Activated naive CD8-positive, alpha-beta T cell treated with anti-CD3 and anti-CD28 coated beads for 36 hours (primary cell): ENCODE results near the gene MPDZ. TPM values are rescaled to one million over a fixed set of nuclear protein-coding genes. Genes with fewer than 3 reads are reported as not detected.
"Not testable (repeated sequence)": the region's sequence is repeated elsewhere in the genome, so short reads cannot be mapped to it uniquely, and the experiment has no call there.

Source experiments
- DNase-seq: peaks from one replicate; pipeline ENCODE4 v3.0.0; 2021
- H3K27ac Mint-ChIP-seq: one replicate; pipeline ENCODE4 v1.8.0; 2022; ENCODE audit warnings: mild to moderate bottlenecking, moderate library complexity, mixed read lengths
- H3K27me3 Mint-ChIP-seq: one replicate; pipeline ENCODE4 v1.8.0; 2022; ENCODE audit warnings: mild to moderate bottlenecking, mixed read lengths
- H3K36me3 Mint-ChIP-seq: one replicate; pipeline ENCODE4 v1.8.0; 2021; ENCODE audit warnings: mild to moderate bottlenecking, mixed read lengths
- H3K4me1 Mint-ChIP-seq: one replicate; pipeline ENCODE4 v1.8.0; 2021; ENCODE audit warnings: mixed read lengths
- H3K4me3 Mint-ChIP-seq: one replicate; pipeline ENCODE4 v1.8.0; 2022; ENCODE audit warnings: mild to moderate bottlenecking, moderate library complexity, mixed read lengths
- H3K9me3 Mint-ChIP-seq: one replicate; pipeline ENCODE4 v1.8.0; 2022; ENCODE audit warnings: mixed read lengths
- total RNA-seq, 2 experiments: library from RNA; stranded (reverse); gene quantifications; one replicate each; pipeline ENCODE4 v1.2.3, GENCODE V29; 2021

MPDZ gene
- total RNA-seq, 2 experiments from 2014 or later, result not detected

DNA sequence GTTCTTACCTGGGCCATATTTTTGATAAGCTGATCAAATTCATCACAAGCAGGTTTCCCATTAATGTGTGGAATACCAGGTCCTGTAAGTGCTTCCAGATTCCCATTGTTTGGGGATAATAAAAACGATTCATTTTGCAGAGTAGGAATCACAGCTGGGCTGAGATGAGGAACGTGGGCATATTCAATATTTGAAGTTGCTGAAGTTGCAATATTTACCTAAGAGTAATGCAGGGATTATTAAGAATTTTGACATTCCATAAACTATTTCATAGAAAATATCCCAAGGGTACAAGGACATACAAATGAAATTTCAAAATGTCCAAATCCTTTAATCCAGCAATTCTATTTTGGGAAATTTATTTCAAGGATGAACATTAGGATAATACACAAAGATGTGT is 55.1 kb downstream of the MPDZ start:
- no peaks in the 10 kb centered on the region for H3K4me1 Mint-ChIP-seq
- H3K36me3 Mint-ChIP-seq, result no peaks in the 10 kb centered on the region
- no peak overlapping the region for H3K4me3 Mint-ChIP-seq
- H3K27ac Mint-ChIP-seq, result no peak overlapping the region
- DNase-seq, result no peak
- H3K9me3 Mint-ChIP-seq, result peaks cover 1% of the 10 kb centered on the region
- no peaks in the 10 kb centered on the region for H3K27me3 Mint-ChIP-seq

DNA sequence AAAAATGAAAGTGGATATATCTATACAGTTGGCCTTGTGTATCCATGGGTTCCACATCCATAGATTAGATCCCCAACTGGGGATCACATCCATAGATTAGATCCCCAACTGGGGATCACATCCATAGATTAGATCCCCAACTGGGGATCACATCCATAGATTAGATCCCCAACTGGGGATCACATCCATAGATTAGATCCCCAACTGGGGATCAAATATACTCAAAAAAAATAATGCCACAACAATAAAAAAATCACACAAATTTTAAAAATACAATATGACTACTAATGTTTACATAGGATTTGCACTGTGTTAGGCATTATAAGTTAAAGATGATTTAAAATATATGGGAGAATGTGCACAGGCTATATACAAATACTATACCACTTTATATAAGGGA is 56.8 kb downstream of the MPDZ start:
- H3K27ac Mint-ChIP-seq, H3K4me1 Mint-ChIP-seq, H3K9me3 Mint-ChIP-seq, H3K27me3 Mint-ChIP-seq, DNase-seq, H3K4me3 Mint-ChIP-seq, H3K36me3 Mint-ChIP-seq: not testable (repeated sequence)

DNA sequence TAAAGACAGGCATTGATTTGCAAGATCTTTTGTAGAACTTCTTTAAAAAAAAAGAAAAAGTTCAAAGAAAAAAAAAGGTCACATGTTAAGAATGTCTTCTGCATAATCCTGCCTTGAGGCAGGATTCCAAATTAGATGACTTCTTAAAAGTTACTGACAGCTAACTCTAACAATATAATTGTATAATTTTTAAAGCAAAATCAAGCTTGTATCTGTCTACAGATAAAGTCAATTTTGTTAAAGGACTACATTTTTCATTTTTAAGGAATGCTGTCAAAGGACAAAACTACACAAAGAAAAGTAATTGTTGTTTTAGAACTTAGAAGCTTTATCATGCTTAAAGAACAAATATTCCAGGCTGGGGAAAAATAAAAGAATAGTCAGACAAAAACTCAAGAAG is 57.8 kb downstream of the MPDZ start:
- Mint-ChIP-seq H3K4me3 (no peak overlapping the region), H3K4me1 (no peaks in the 10 kb centered on the region), H3K27ac (no peak overlapping the region), H3K36me3 (no peaks in the 10 kb centered on the region), H3K9me3 (no peaks in the 10 kb centered on the region), H3K27me3 (no peaks in the 10 kb centered on the region)
- no peak for DNase-seq

DNA sequence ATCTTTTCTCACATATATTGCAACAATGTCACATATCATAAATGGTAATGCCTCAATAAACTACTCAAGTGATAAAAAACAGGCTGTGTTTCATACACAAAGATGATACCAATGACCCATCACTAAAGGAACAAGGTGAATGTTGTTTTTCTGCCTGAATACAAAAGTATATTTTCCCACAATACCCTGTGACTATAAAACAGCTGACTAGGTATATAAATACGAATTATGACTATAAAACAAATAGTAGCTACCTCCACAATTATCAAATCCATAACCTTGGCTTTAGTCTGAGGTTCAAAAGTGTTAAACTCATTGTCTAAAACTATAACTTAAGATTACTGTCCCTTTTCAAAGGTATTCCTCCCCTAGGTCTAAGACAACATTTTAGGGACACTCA is 58.7 kb downstream of the MPDZ start:
- Mint-ChIP-seq H3K27ac (no peak overlapping the region), H3K4me3 (no peak overlapping the region), H3K27me3 (no peaks in the 10 kb centered on the region), H3K4me1 (no peaks in the 10 kb centered on the region), H3K36me3 (no peaks in the 10 kb centered on the region), H3K9me3 (no peaks in the 10 kb centered on the region)
- no peak for DNase-seq

DNA sequence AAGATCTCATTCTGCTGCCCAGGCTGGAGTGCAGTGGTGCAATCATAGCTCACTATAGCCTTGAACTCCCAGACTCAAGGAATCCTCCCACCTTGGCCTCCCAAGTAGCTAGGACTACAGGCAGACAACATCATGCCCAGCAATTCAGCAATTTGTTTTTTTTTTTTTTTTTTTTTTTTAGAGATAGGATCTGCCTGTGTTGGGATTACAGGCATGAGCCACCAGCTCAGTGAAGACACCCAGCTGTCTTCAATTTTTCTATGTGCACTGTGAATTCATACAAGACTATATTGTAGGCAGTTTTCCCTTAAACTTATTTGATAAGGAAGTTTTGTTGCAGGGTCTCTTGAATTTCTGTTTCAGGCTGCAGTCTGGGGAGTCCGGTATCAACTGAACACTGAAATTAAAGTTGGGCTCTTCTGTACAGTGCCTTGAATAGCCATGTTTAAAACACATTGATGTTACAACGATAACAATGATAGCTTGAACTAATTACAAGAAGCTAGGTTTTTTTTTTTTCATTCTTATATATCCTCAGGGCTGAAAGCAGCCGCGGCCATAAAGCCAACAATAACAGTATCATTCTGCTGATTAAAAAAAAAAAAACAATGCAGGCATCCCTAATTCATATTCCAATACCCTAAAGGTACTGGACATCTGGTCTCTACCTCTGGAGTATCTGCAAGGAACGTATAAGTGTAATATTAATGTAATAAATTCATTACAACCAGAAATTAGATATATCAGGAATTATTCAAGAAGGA is 63.5 kb downstream of the MPDZ start:
- H3K27ac Mint-ChIP-seq, result no peak overlapping the region

DNA sequence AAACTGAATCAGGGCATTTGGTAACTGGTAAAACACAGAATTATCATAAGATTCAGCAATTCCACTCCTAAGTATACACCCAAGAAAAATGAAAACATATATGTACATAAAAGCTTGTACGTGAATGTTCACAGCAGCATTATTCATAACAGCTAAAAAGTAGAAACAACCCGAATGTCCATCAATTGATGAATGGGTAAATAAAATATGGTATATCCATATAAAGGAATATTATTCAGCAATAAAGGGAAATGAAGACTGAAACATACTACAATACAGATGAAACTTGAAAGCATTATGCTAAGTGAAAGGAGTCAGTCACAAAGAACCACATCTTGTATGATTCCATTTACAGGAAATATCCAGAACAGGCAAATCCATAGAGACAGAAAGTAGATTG is 65.5 kb downstream of the MPDZ start:
- H3K9me3 Mint-ChIP-seq, result peaks cover 3% of the 10 kb centered on the region
- H3K27ac Mint-ChIP-seq, result no peak overlapping the region
- no peaks in the 10 kb centered on the region for H3K4me1 Mint-ChIP-seq
- H3K36me3 Mint-ChIP-seq, result no peaks in the 10 kb centered on the region
- no peak overlapping the region for H3K4me3 Mint-ChIP-seq
- no peaks in the 10 kb centered on the region for H3K27me3 Mint-ChIP-seq
- no peak for DNase-seq

More for the DNA sequence above, 63.5 kb downstream of the MPDZ start:
- Mint-ChIP-seq H3K9me3 (peaks cover 3% of the 10 kb centered on the region), H3K4me1 (no peaks in the 10 kb centered on the region), H3K4me3 (no peak overlapping the region), H3K36me3 (no peaks in the 10 kb centered on the region), H3K27me3 (no peaks in the 10 kb centered on the region)
- no peak for DNase-seq

DNA sequence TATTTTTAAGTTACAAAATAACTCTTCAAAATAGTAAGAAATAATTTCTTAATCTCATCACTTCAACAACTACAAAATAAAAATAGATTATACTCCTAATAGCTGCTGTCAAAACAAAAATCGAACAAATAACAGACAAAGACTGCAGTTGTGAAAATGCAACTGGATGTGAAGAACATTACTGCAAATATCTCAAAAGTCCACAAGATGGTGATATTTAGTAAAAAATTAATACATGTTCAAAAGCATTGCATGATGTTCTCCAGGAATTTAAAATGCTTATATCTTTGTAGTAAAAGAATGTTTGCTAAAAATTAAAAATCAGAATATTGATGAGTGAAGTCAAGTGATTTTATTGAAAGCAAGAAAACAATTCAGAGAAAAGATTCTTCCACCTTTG is 66.2 kb downstream of the MPDZ start:
- no peaks in the 10 kb centered on the region for H3K36me3 Mint-ChIP-seq
- DNase-seq, result no peak
- peaks cover 3% of the 10 kb centered on the region for H3K9me3 Mint-ChIP-seq
- no peak overlapping the region for H3K4me3 Mint-ChIP-seq
- no peak overlapping the region for H3K27ac Mint-ChIP-seq
- no peaks in the 10 kb centered on the region for H3K4me1 Mint-ChIP-seq
- no peaks in the 10 kb centered on the region for H3K27me3 Mint-ChIP-seq

DNA sequence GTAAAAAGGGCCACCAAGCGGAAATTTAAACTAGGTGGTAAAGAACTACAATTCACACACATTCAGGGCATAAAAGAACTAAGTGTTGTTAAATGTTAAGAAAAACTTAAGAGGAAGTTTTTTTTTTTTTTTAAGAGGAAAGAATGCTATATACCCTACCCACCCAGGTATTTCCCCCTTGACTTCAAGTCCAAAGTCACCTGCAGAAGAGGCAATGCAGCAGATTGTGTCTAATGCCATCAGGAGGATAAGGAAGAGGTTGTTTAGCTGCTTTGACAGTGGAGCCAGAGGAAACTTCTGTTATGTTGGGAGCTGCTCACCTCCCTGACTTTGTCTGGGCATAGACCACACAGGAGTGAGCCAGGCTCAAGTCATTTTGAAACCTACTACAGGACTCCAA is 69.2 kb downstream of the MPDZ start:
- H3K27me3 Mint-ChIP-seq, result no peaks in the 10 kb centered on the region

DNA sequence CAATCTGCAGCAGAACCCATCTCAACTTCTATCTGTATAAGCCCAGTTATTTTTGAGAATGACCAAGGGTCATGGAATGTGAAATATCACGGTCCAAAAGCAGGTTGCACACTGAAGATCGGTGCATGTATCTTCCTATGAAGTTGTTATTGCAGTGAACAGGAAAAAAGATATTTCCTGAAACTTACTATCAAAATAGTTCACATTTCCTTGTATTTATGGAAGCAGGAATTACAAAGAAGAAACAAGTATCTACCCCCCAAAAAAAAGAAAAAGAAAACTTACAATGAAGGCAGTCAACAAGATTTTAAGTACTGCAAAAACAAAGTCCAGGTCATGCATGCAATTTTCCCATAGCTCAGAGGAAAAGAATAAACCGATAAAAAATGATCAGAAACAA is 70.0 kb downstream of the MPDZ start:
- Mint-ChIP-seq H3K4me1 (no peaks in the 10 kb centered on the region), H3K27ac (no peak overlapping the region), H3K9me3 (no peaks in the 10 kb centered on the region), H3K36me3 (no peaks in the 10 kb centered on the region), H3K4me3 (no peak overlapping the region), H3K27me3 (no peaks in the 10 kb centered on the region)
- no peak for DNase-seq

More for the DNA sequence above, 69.2 kb downstream of the MPDZ start:
- peaks cover 3% of the 10 kb centered on the region for H3K9me3 Mint-ChIP-seq
- H3K36me3 Mint-ChIP-seq, result no peaks in the 10 kb centered on the region
- H3K27ac Mint-ChIP-seq, result no peak overlapping the region
- no peaks in the 10 kb centered on the region for H3K4me1 Mint-ChIP-seq
- no peak for DNase-seq
- no peak overlapping the region for H3K4me3 Mint-ChIP-seq

DNA sequence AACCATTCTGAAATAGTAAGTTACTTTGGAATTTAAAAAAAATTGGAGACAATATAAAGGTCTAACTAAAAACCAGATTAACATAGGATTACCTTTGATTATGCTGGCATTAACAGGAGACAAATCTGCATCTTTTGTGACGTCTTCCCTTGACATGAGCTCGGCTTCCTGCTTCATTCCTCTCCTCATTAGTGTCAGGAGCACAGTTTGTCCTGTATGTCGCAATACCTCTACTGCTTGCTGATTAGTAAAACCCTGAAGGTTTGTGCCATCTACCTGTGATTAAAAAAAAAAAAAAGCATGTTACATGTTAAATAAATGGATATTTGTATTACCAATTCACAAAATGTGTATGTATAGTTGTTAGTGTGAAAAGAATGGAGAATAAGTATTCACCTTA is 73.7 kb downstream of the MPDZ start:
- DNase-seq, result no peak
- Mint-ChIP-seq H3K27ac (no peak overlapping the region), H3K9me3 (no peaks in the 10 kb centered on the region), H3K4me1 (no peaks in the 10 kb centered on the region), H3K27me3 (no peaks in the 10 kb centered on the region), H3K4me3 (no peak overlapping the region), H3K36me3 (no peaks in the 10 kb centered on the region)

DNA sequence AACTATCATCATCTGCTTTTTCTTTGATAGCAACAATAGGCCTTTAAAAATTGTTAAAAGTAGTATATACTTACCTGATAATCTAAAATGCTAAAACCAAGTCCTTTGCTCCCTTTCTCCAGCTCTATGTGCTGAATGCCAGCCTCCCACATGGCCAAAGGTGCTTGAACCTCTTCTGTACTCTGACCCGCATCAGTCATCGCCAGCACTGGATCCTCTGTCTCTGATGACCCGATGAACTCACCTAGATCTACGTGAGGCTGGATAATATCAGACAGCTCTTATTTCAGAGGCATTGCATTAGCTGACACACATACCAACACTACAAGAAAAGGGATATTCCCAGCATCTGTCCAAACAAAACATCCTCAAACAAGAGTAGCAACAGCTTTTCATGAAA is 89.5 kb downstream of the MPDZ start:
- no peaks in the 10 kb centered on the region for H3K4me1 Mint-ChIP-seq
- no peaks in the 10 kb centered on the region for H3K36me3 Mint-ChIP-seq
- H3K27ac Mint-ChIP-seq, result no peak overlapping the region
- H3K4me3 Mint-ChIP-seq, result no peak overlapping the region
- DNase-seq, result no peak
- peaks cover 2% of the 10 kb centered on the region for H3K9me3 Mint-ChIP-seq
- no peaks in the 10 kb centered on the region for H3K27me3 Mint-ChIP-seq

DNA sequence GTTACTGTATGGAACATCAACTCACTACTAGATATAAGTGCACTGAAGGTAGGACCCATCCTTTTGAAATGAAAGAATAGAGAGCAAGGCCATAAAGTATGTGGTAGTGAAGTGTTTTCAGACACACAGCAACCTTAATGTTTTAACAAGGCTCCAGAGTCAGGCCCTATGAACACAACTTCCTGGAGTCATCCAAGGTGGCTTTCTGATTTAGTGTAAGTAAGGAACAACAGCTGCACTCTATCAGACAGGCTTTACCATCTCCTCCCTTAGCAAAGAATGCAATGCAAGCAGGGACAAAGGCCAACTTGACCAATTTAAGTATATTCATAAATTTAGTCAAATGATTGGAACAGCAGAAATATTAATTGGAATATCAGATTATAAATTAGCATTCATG is 90.1 kb downstream of the MPDZ start:
- no peak for DNase-seq
- H3K36me3 Mint-ChIP-seq, result no peaks in the 10 kb centered on the region
- H3K27ac Mint-ChIP-seq, result no peak overlapping the region
- no peaks in the 10 kb centered on the region for H3K4me1 Mint-ChIP-seq
- peaks cover 2% of the 10 kb centered on the region for H3K9me3 Mint-ChIP-seq
- no peaks in the 10 kb centered on the region for H3K27me3 Mint-ChIP-seq
- H3K4me3 Mint-ChIP-seq, result no peak overlapping the region

DNA sequence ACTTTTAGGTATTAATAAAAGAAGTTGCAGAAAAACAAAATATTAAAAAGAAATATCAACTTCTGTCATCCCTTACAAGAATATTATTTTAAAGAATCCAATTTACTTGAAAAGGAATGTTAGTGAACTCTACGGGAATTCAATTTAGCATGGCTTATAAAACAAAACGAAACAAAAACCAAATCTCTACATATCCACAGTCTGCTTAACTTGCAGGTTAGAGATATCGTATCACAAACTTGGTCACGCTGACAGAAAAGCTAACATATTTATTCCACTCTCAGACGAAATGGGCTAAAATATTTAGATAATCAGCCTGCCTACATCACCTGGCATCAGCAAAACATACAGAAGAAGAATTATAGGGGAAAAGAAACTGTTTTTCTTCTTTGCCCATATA is 92.7 kb downstream of the MPDZ start:
- DNase-seq, result no peak
- H3K27ac Mint-ChIP-seq, result no peak overlapping the region
- no peaks in the 10 kb centered on the region for H3K4me1 Mint-ChIP-seq
- H3K36me3 Mint-ChIP-seq, result no peaks in the 10 kb centered on the region
- no peaks in the 10 kb centered on the region for H3K27me3 Mint-ChIP-seq
- H3K4me3 Mint-ChIP-seq, result no peak overlapping the region
- H3K9me3 Mint-ChIP-seq, result peaks cover 1% of the 10 kb centered on the region

DNA sequence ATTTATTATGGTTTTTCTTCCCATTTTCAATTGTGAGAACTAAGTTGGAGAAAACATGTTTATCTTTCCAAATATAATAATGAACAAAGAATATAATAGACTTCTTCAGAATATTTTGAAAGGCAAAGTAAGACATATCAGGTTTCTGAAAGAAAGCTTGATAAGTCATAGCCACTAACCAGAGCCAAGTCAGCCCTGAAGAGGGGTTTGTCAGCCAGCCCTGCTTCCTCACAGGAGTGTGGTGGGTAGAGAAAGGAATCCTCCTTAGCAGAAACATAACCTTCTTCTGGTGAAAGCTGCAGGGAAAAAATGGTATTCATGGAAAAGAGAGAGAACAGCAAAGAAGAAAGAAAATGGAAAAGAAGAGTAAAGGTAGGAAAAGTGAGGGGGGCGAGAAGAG is 93.4 kb downstream of the MPDZ start:
- no peak overlapping the region for H3K4me3 Mint-ChIP-seq
- H3K27me3 Mint-ChIP-seq, result no peaks in the 10 kb centered on the region
- H3K27ac Mint-ChIP-seq, result no peak overlapping the region
- no peaks in the 10 kb centered on the region for H3K36me3 Mint-ChIP-seq
- peaks cover 1% of the 10 kb centered on the region for H3K9me3 Mint-ChIP-seq
- no peak for DNase-seq
- H3K4me1 Mint-ChIP-seq, result no peaks in the 10 kb centered on the region

DNA sequence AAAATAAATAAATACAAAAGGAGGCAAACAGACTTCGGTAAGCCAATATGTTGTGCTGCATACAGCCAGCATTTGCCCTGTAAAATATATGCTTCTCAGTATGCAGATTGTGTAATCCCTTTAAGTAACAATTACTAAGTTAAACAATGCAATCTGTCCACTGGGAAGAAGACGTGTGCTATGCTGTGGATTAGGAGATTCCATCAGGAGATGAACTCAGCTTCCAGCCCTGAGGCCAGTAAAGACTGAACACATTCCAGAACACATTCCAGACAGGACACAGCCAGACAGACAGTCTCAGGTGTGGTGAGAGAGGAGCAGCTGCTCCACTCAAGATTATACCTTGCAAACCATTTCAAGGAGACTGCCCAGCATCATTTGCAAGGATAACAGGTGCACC is 97.8 kb downstream of the MPDZ start:
- peaks cover 1% of the 10 kb centered on the region for H3K9me3 Mint-ChIP-seq
- H3K4me1 Mint-ChIP-seq, result no peaks in the 10 kb centered on the region
- no peaks in the 10 kb centered on the region for H3K27me3 Mint-ChIP-seq
- H3K4me3 Mint-ChIP-seq, result no peak overlapping the region
- no peak overlapping the region for H3K27ac Mint-ChIP-seq
- DNase-seq, result no peak
- no peaks in the 10 kb centered on the region for H3K36me3 Mint-ChIP-seq

DNA sequence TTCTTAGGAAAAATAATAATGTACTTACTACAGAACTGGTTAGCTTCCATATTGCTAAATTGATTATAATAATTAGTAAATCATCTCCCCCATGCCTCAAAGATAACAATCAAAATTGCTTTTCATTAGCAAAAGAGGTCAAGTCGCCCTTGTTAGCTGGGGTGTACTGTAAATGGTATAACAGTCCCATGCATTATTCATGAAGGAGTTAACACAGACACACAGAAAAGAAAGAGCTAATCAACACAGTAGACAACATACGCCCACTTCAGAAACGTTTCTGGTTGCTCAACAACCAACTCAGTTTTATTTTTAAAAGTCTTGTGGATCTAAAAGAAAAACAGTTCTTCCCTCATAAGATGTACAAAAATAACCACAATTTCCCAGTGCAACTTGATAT is 100.2 kb downstream of the MPDZ start:
- no peak for DNase-seq
- Mint-ChIP-seq H3K4me1 (no peaks in the 10 kb centered on the region), H3K36me3 (no peaks in the 10 kb centered on the region), H3K9me3 (peaks cover 1% of the 10 kb centered on the region), H3K27me3 (no peaks in the 10 kb centered on the region), H3K4me3 (no peak overlapping the region), H3K27ac (no peak overlapping the region)
